Measurements from ENCODE around the gene EIF4G3.

DNA sequence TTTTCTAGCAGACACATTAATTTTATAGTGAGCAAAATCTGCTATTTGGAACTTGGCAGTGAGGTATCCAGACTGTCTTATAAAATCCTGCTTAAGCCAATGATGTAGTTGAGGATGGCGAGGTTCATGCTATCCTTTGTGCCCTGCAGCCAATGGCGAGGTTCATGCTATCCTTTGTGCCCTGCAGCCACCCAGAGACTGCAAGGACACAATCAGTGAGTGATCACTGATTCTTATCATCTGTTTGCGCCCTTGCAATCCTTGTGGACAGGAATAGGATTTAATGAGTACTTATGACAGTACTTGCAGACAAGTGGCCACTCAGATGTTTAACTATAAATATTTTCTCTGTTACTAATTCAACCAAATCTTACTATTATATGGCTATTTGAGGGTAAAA lies 112.6 kb downstream of the EIF4G3 start:
- TF ChIP-seq, protein P1, sequence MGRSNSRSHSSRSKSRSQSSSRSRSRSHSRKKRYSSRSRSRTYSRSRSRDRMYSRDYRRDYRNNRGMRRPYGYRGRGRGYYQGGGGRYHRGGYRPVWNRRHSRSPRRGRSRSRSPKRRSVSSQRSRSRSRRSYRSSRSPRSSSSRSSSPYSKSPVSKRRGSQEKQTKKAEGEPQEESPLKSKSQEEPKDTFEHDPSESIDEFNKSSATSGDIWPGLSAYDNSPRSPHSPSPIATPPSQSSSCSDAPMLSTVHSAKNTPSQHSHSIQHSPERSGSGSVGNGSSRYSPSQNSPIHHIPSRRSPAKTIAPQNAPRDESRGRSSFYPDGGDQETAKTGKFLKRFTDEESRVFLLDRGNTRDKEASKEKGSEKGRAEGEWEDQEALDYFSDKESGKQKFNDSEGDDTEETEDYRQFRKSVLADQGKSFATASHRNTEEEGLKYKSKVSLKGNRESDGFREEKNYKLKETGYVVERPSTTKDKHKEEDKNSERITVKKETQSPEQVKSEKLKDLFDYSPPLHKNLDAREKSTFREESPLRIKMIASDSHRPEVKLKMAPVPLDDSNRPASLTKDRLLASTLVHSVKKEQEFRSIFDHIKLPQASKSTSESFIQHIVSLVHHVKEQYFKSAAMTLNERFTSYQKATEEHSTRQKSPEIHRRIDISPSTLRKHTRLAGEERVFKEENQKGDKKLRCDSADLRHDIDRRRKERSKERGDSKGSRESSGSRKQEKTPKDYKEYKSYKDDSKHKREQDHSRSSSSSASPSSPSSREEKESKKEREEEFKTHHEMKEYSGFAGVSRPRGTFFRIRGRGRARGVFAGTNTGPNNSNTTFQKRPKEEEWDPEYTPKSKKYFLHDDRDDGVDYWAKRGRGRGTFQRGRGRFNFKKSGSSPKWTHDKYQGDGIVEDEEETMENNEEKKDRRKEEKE (IDR thresholded peaks at IDR 0.05): no peak
- TF ChIP-seq, protein P2, sequence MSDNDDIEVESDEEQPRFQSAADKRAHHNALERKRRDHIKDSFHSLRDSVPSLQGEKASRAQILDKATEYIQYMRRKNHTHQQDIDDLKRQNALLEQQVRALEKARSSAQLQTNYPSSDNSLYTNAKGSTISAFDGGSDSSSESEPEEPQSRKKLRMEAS (IDR thresholded peaks at IDR 0.05; ENCODE audit: low read depth, low read length): no peak
- no peak for TF ChIP-seq CBFB (IDR thresholded peaks at IDR 0.05; ENCODE audit: low read depth)
- TF ChIP-seq, protein P3, sequence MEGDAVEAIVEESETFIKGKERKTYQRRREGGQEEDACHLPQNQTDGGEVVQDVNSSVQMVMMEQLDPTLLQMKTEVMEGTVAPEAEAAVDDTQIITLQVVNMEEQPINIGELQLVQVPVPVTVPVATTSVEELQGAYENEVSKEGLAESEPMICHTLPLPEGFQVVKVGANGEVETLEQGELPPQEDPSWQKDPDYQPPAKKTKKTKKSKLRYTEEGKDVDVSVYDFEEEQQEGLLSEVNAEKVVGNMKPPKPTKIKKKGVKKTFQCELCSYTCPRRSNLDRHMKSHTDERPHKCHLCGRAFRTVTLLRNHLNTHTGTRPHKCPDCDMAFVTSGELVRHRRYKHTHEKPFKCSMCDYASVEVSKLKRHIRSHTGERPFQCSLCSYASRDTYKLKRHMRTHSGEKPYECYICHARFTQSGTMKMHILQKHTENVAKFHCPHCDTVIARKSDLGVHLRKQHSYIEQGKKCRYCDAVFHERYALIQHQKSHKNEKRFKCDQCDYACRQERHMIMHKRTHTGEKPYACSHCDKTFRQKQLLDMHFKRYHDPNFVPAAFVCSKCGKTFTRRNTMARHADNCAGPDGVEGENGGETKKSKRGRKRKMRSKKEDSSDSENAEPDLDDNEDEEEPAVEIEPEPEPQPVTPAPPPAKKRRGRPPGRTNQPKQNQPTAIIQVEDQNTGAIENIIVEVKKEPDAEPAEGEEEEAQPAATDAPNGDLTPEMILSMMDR (IDR thresholded peaks at IDR 0.05 in 2 of 3, conservative IDR thresholded peaks at IDR 0.05 in 1 of 3; ENCODE audit: control insufficient read depth in 2 of 3, extremely low read depth in 1 of 3, insufficient read depth in 1 of 3, low read depth in 3 of 3, low read length in 3 of 3): no peak
- no peak for TF ChIP-seq CEBPB (IDR thresholded peaks at IDR 0.05; ENCODE audit: borderline replicate concordance in 1 of 2, low read depth in 2 of 2, low read length in 2 of 2)
- no peak for TF ChIP-seq TBL1XR1 (IDR thresholded peaks at IDR 0.05; ENCODE audit: low read depth, low read length)
- no peak for TF ChIP-seq ZZZ3 (IDR thresholded peaks at IDR 0.05; ENCODE audit: control insufficient read depth, insufficient read length, low read depth)
- no peak for TF ChIP-seq MYC (IDR thresholded peaks at IDR 0.05; ENCODE audit: insufficient read depth, insufficient read length, insufficient replicate concordance, low read length, severe bottlenecking)
- no peak for TF ChIP-seq ETV6 (conservative IDR thresholded peaks at IDR 0.05 in 1 of 2, IDR thresholded peaks at IDR 0.05 in 1 of 2; ENCODE audit: borderline replicate concordance in 1 of 2, low read depth in 1 of 2)
- no peak for TF ChIP-seq ZNF24 (IDR thresholded peaks at IDR 0.05)

All from GM12878 (cell line).